GM19043 (cell line): Measurements from ENCODE around the gene PPL.
"Not testable (repeated sequence)": the region's sequence is repeated elsewhere in the genome, so short reads cannot be mapped to it uniquely, and the experiment has no call there.

Experiments used
- ATAC-seq: cut with Tn5 transposase; IDR thresholded peaks from one replicate; pipeline ENCODE4 v1.9.1; 2021; ENCODE audit warnings: low read depth; ENCODE audit not compliant: unreplicated experiment

Gene PPL

DNA sequence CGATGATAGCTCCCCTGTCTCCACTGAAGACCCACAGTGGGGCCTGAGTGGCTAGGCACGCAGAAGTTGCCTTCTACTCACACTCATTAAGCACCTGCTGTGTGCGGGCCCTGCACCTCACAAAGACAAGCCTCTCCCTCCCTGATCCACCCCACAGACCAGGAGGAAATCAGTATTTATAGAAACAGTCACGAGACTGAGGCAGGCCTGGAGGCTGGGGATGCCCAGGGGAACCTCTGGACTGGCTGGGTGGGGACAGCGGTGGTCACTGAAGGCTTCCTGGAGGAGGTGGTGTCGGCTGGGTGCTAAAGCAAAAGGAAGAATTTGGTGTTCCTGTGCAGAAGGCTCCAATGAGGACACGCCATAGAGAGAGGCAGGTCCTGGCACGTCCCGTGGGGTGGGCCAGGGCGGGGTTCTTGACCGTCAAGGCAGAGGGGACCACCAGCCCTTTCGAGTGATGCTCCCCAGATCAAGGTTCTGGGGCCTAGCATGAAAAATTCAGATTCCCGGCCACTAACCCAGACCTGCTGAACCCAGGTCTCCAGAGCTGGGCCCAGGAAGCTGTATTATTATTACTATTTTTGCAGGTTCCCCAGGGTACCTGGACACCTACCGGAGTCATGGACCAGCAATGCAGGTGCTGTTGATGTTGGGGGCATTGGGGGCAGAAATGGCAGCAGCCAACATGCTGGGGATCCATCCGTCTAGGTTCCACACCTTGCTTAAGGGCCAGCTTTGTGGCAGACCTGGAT is 23.0 kb downstream of the PPL start:
- no peak for ATAC-seq

DNA sequence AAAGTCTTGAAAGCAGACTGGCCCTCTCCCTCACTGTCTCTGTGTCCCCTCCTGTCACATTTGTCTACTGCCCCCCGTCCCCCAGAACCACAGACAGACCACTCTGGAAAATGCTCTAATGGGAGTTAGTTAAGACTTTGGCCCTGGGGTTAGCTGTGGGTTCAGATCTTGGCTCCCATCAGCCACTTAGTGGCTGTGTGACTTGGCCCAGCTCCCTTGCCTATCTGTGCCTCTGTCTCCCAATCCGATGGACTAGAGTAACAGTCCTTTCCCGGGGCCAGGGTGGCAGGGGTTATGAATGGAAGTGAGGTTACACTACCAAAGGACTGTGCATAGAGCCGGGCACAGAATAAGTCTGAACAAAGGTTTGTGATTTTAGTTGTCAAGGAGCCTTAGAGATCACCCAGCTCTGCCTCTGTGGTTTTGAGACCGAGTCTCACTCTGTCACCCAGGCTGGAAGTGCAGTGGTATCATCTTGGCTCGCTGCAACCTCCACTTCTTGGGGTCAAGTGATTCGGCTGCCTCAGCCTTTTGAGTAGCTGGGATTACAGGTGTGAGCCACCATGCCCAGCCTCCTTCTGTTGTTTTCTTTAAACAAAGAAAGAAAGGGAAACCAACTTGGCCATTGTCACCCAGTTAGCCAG is 23.7 kb downstream of the PPL start:
- ATAC-seq: no peak

DNA sequence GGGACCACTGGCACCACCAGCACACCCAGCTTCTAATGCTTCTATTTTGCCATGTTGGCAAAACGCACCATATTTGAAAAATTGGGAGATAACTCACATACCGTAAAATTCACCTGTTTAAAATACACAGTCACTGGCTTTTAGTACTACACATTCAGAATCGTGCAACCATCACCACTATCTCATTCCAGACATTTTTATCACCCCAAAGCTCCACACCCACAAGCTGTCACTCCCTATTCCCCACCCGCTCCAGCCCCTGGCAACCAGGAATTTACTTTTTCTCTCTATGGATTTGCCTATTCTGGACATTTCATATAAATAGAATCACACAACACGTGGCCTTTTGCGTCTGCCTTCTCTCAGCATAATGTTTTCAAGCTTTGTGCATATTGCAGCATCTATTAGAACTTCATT is 25.0 kb downstream of the PPL start:
- no peak for ATAC-seq

DNA sequence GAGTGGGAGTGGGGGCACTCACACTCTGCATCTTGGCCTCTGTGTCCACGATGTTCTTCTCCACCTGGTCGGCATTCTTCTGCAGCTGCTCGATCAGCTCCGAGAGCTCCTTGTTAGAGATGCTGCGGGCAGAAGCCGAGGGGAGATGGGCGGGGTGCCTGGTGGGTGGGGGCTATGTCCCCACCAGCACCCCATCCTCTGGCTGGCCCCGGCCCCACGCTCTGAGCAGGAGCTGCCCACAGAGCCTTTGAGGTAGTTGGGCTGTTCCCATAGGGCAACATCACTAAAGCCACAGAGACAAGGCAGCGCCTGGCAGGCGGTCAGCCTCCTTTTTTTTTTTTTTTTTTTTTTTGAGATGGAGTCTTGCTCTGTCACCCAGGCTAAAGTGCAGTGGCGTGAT is 26.1 kb downstream of the PPL start:
- ATAC-seq: no peak

DNA sequence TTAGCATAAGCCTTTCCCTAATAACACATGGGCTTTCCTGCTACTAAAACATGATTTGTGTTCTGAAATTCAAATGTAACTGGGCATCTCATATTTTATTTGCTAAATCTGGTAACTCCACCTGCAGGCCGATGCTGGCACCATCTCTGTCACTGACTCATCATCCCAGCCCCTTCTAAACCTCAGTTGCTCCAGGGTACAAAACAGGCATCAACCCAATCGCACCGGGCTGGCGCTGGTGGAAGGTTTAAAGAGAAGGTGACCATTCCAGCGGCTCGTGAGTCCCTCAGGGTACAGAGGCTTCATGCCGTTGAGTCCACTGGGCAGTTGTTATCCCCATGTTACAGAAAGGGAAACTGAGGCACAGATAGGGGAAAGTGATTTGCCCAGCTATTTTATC is 27.1 kb downstream of the PPL start:
- ATAC-seq: no peak

DNA sequence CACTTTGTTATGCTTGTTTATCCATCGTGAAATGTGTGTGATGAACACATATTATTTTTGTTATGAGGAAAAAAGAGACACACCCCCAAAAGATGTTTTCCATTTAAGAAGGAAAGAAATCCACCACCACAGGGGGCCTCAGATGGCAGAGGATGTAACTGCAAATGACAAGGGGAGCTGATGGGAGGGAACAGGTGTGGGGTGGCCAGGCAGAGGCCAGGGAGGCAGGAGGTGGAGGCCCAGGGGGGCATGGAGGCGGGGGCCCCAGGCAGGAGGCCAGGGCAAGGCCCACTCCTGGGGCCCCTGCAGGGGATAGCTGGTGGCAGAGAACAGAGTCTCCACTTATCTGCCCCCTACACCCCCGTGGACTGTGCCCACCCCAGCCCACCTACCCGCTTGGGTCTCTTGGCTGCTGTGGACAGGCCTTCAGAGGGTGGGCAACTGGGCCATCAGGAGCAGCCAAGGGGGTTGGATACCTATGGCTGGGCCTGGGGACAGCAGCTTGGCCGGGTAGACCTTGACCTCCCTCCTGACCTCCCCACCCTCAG is 28.0 kb downstream of the PPL start:
- no peak for ATAC-seq

DNA sequence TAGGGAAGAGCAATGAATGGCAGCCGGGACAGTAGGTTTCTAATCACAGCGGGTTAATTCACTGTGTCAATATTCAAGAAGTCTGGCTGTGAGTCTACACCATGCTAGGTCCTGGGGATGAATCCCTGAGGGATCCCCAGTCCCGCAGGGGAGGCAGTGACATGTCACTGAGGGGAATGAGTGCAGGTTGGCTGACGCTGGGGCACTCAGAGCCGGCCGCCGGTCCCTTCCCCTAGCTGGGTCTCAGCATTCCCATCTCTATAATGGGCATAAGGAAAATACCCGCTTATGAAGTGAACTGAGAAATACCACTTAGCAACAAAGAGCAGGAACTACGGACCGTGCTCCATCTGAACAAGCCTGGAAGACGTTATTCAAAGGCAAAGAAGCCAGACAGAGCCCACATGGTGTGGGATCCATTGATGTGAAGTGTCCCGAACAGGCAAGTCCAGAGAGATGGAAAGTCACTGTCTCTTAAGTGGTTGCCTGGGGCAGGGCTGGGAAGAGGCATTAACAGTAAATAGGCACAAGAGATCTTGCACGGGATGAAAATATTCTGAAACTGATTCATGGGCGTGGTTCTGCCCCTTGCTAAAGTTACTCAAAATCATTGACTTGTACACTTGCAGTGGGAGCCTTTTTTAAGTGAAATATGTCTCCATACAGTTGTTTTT is 31.9 kb downstream of the PPL start:
- no peak for ATAC-seq

DNA sequence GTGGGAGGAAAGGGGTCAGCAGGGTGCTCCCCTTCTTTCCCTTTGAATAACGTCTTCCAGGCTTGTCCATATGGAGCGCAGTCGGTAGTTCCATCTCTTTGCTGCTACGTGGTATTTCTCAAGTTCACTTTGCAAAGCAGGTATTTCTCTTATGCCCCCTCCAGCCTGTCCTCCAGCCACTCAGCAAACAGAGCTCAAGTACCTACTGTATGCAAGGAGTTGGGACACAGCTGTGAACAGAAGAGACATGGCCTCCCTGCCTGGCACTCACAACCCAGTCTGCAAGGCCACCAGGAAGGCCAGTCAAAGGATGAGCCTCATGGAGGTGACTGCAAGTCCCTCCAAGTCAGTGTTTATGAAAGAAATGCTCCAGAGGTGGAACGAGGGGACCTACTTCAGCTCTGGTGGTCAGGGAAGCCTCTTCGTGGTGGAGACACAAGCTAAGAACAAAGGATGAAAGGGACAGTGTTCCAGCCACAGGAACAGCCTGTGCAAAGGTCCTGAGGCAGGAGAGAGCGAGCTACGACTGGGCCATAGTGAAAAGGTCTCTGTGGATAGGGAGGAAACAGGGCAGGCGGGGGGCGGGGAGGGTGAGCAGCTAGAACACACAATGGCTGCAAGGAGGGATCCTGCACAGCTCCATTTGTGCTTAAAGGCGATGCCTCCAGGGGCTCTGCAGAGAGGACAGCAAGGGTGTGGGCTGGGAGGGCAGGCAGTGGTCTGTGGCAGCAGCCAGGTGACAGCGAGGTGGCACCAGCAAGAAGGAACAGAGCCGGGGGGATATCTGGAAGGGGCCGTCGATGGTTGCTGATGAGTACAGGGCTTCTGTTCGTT is 32.6 kb downstream of the PPL start:
- no peak for ATAC-seq

DNA sequence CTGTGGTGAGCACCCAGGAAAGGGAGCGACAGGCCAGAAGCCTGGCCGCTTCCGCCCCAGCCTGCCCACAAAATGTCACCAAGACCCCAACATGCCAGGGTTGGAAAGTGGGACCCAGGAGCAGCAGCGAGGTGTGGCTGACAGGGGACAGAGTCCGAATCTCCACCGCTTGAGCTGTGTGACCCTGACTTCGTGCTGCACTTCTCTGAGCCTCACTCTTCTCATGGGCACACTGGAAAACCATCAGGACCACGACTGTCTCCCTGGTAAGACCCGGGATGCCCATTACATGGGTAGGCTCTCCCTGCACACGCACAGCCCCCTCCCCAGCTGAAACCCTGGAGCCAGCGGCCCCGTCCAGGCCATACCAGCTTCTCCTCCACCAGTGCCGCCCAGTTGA is 34.9 kb downstream of the PPL start:
- no peak for ATAC-seq

DNA sequence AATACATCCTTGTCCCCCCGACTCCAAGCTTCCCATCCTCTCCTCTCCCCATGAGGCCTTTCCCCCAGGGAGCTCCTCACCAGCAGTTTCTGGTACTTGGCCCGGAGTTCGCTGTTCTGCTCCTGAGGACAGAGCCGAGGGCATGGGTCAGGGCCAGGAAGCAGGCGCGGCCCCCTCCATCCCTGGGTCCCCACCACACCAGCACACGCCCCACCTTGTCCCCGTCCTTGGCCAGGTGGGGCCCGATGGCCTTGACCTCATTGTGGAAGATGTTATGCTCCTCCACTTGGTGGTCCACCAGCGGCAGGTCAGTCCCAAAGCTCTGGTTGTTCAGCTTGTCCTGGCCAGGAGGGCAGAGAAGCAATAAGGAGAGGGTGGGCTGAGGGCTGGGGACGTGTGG is 36.2 kb downstream of the PPL start:
- ATAC-seq: no peak

DNA sequence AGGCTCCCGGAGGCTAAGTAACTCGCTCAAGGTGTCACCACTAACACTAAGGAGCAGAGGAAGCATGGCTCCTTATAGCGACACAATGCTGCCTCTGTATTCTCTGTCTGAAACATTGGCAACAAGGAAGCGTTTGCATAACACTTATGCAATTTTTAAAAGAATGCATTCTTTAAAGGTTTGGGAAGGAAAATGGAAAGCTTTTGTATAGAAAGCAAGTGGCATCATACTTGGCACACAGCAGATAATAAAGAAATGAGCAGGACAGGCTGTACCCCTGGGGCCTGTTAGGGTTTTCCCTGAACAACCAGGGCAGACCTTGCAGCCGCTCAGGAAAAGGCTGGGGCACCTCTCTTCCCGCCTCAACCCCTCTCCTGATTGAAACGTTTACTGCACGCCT is 36.9 kb downstream of the PPL start:
- no peak for ATAC-seq

DNA sequence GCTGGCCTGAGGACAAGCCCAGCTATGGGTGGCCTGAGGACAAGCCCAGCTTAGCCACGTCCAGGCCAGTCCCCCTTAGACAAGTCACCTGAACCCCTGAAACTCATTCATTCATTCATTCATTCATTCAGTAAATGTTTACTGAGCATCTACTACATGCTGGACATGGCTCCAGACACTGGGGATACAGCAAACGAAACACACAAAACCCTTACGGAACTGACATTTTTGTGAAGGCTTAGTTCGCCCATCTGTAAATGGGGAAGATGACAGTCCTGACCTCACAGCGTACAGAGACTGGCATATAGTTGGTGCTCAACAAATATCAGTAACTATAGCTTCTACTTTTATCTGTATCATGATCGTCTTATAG is 37.5 kb downstream of the PPL start:
- ATAC-seq: no peak

DNA sequence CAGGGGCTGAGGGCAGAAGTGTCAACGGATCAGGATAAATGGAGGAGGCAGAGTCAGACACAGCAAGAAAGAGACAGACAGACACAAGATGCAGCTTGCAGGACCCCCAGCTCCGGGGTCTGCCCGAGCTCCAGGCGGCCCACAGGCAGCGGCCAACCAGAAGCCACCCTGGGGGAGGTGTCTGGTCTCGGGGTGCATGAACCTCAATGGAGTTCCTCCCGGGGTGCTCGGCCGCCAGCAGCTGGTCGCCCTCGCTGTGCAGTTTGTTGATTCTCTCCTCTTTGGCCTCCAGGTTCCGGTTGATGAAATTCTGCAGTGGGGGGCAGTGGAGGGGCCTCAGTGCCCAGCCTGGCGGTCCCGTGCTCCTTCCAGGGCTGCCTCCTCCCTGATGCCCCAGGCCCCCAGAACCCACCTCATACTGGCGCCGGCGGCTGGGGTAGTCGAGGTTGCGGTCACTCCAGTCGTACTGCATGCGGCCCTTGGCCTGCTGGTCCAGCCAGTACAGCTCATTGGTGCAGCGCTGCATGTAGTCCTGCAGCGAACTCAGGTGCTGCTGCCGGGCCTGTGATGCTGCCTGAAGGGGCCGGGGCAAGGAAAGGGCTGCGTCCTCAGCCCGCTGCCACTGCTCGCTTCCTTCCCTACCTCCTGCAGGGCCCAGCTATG is 38.0 kb downstream of the PPL start:
- no peak for ATAC-seq

DNA sequence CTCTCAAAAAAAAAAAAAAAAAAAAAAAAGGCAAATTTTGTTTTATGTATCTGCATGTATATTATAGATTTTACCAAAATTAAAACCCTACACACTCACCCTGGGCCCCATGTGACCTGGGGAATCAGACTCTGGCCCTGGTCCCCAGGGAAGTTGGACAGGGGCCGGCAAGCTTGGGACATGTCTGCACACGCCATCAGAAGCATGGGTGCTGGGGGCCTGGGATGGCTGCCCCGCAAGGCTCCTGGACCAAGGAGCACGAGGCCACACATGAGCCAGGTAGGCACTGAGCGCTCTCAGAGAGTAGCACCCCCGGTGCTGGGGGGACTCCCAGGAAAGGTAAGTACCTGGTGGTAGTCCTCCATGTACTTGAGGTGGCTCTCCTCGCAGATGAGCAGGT is 39.6 kb downstream of the PPL start:
- no peak for ATAC-seq

DNA sequence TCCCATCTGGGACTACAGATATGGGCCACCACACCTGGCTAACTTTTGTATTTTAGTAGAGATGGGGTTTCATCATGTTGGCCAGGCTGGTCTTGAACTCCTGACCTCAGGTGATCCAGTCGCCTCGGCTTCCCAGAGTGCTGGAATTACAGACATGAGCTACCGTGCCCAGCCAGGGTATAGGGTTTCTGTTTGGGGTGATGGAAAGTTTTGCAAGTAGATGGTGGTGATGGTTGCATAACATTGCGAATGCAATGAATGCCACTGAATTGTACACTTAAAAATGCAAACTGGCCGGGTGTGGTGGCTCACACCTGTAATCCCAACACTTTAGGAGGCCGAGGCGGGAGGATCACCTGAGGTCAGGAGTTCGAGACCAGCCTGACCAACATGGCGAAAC is 40.2 kb downstream of the PPL start:
- not testable (repeated sequence) for ATAC-seq

DNA sequence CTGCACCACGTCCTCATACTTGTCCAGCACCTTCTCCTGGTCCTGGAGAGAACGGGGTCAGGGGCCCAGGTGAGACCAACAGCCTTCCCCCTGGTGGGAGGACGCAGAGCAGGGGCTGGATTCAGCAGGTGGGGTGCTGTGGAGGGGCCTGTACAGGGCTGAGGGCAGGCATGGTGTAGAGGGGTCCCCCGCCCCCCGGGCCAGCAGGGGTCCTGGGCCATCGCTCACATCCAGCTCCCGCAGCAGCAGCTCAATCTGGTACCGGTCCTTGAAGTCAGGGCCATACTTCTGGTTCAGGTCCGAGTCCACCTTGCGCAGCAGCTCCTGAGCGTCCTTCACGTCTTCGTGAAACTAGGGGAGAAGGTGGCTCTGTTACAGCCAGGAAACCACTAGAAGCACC is 41.6 kb downstream of the PPL start:
- ATAC-seq: no peak

DNA sequence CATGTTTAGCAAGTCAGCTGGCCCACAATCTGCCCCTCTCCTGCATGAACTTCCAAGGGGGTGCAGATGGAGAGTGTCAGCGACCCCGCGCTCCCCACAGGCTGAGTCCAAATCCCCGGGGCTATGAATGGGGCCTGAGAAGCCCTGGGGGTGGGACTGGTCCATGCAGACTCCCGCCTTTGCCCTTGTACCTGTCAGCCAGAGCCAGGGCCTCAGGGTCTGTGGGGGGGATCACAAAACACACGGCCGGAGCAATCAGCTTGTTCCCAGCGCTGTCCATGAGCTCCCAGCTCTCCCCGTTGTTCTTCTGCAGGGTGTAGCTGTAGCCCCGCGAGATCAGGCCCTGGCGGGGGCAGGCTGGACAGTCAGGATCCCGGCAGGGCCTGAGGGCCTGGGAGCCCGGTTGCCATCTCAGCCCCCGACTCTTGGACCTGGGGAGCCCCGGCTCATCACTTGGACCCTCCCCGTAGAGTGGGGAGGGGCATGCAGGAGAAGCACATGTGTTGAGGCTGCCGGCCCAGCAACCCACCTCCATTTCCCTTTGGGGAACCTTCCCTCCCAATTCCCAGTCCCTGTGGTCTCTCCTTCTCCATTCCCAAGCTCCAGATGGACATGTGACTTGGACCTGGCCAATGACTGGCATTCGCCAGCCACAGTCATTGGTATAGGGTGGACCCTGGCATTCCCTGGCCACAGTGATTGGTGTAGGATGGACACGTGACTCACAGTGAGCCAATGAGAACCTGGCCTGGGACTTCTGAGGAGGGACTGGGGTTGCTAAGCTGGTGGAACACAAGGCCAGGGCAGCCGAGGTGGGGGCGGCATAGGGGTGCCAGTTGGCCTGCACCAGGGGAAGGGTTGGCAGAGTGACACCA is 42.4 kb downstream of the PPL start:
- no peak for ATAC-seq

DNA sequence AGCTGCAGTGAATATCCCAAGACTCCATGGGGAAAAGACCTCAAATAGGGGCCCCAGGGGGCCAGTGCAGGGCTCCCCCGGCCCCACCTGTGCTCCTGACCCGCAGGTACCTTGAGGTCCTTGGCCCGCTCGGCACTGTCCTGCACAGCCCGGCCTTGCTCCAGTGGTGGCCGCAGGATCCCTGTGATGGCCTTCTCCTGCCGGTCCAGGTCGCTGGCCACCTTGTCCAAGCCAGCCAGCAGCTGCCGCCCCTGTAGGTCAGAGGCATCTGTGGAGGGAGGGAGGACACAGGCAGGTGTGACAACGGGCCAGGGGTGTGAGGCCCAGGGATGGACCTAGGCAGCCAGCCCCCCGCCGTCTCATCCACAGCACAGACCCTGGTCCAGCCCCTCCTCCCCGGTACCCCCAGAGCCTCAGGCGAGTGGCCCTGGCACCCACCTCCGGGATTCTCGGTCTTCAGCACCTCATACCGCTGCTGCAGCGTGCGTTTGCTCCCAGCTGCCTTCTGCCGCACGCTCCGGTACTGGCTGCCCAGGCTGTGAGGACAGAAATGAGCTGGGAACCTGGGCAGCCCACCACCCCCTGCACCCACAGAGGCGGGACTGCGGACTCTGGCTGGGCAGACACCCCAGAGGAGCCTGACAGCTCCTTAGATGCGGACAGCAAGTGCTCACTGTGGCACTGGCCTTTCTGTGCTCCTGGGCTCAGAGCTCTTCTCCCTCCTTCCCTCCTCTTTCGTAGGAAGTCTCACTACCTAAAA is 43.7 kb downstream of the PPL start:
- ATAC-seq: no peak
